Bronchial epithelial cell (primary cell): Measurements from ENCODE around the gene POLR3B. TPM values are rescaled to one million over a fixed set of nuclear protein-coding genes. Genes with fewer than 3 reads are reported as not detected.

Experiments
- DNase-seq: peaks from one replicate; pipeline ENCODE4 v3.0.0-alpha.2; 2010; ENCODE audit warnings: low read depth
- FAIRE-seq: peaks from 2 replicates; lab custom pipeline; 2011; peaks lifted over from hg19 to GRCh38; lab: Jason Lieb, UNC
- H3K27me3 ChIP-seq: 2 replicates; pipeline ENCODE4 v1.5.1; 2011; ENCODE audit warnings: low read length; ENCODE audit not compliant: control insufficient read depth, insufficient read depth
- H3K36me3 ChIP-seq: 2 replicates; pipeline ENCODE4 v1.5.1; 2011; ENCODE audit warnings: low read length; ENCODE audit not compliant: control insufficient read depth, insufficient read depth
- H3K4me3 ChIP-seq: 2 replicates; pipeline ENCODE4 v1.5.1; 2011; ENCODE audit warnings: mild to moderate bottlenecking, low read depth, low read length, control low read depth
- CTCF ChIP-seq: IDR thresholded peaks from 2 replicates; pipeline ENCODE4 v1.5.1; 2011; ENCODE audit warnings: mild to moderate bottlenecking, moderate library complexity, low read length, control low read depth, inconsistent platforms; ENCODE audit not compliant: insufficient read depth, severe bottlenecking
- total RNA-seq: library from RNA; depleted of rRNA; stranded (reverse); fragments of >200 nt; gene quantifications from 2 replicates; pipeline ENCODE4 v1.2.1, GENCODE V29; 2014

The POLR3B gene
- total RNA-seq, 1 donor from 2014 or later, result 9.7 TPM

GRCh38 chr12:106480251-106480650 lies 122.7 kb downstream of the POLR3B start:
- DNase-seq, result peak; percentile 3
- Histone ChIP-seq H3K27me3 (no peaks in the 10 kb centered on the region), H3K36me3 (no peaks in the 10 kb centered on the region), H3K4me3 (no peak overlapping the region)
- no peak for TF ChIP-seq CTCF
- FAIRE-seq, result peak; percentile 83

- H3K36me3 ChIP-seq, result no peaks in the 10 kb centered on the region
- H3K4me3 ChIP-seq, result no peak overlapping the region
- FAIRE-seq (no peak), DNase-seq (no peak)
- H3K27me3 ChIP-seq, result no peaks in the 10 kb centered on the region
- no peak for TF ChIP-seq CTCF
These were observed 123.7 kb downstream of the POLR3B start for GRCh38 chr12:106481246-106481645.

GRCh38 chr12:106487664-106488063 lies 130.1 kb downstream of the POLR3B start:
- Histone ChIP-seq H3K4me3 (no peak overlapping the region), H3K27me3 (no peaks in the 10 kb centered on the region), H3K36me3 (no peaks in the 10 kb centered on the region)
- no peak for FAIRE-seq
- DNase-seq, result no peak
- TF ChIP-seq CTCF, result no peak

GRCh38 chr12:106488884-106489283 lies 131.3 kb downstream of the POLR3B start:
- DNase-seq (no peak), FAIRE-seq (no peak)
- Histone ChIP-seq H3K36me3 (no peaks in the 10 kb centered on the region), H3K4me3 (no peak overlapping the region), H3K27me3 (no peaks in the 10 kb centered on the region)
- no peak for TF ChIP-seq CTCF

GRCh38 chr12:106490264-106490663 lies 132.7 kb downstream of the POLR3B start:
- no peak for TF ChIP-seq CTCF
- DNase-seq, result no peak
- H3K27me3 ChIP-seq, result no peaks in the 10 kb centered on the region
- FAIRE-seq, result no peak
- H3K36me3 ChIP-seq, result no peaks in the 10 kb centered on the region
- H3K4me3 ChIP-seq, result no peak overlapping the region

GRCh38 chr12:106492857-106493256 lies 135.3 kb downstream of the POLR3B start:
- FAIRE-seq (no peak), DNase-seq (no peak)
- Histone ChIP-seq H3K4me3 (no peak overlapping the region), H3K27me3 (no peaks in the 10 kb centered on the region), H3K36me3 (no peaks in the 10 kb centered on the region)
- no peak for TF ChIP-seq CTCF
